ENCODE measurements around the gene BUD13.

BUD13 gene

GRCh38 chr11:116814502-116814901, 41.7 kb upstream of the BUD13 start:
- H3K4me3 ChIP-seq (ENCODE audit: low read depth, low read length), result no peak overlapping the region
- no peak overlapping the region for H3K4ac ChIP-seq (ENCODE audit: low read depth, low read length)
- DNase-seq, result no peak
- no peak overlapping the region for H4K91ac ChIP-seq (ENCODE audit: low read depth, low read length)
- no peak overlapping the region for H3K9ac ChIP-seq (ENCODE audit: low read length)
- no peak overlapping the region for H3K18ac ChIP-seq (ENCODE audit: low read length)
- H3K79me2 ChIP-seq (ENCODE audit: control insufficient read depth, insufficient read depth, low read length, poor library complexity), result no peaks in the 10 kb centered on the region
- H2AFZ ChIP-seq (ENCODE audit: insufficient read depth, low read length, poor library complexity), result no peak overlapping the region
- H2AK5ac ChIP-seq (ENCODE audit: low read length), result no peak overlapping the region
- no peaks in the 10 kb centered on the region for H3K4me1 ChIP-seq (ENCODE audit: control insufficient read depth in 1 of 2, insufficient read depth in 2 of 2, low read length in 2 of 2)
- H3K23ac ChIP-seq (ENCODE audit: low read length), result no peak overlapping the region
- H4K8ac ChIP-seq (ENCODE audit: low read depth, low read length), result no peak overlapping the region
- no peak overlapping the region for H4K12ac ChIP-seq (ENCODE audit: low read depth, low read length)
- H2BK12ac ChIP-seq (ENCODE audit: low read length), result no peak overlapping the region
- peaks cover under 1% of the 10 kb centered on the region for H3K9me3 ChIP-seq (ENCODE audit: insufficient read depth, low read depth, low read length)
- H2BK120ac ChIP-seq (ENCODE audit: insufficient read depth, low read length, poor library complexity), result no peak overlapping the region
- WGBS (ENCODE audit: extremely low coverage, insufficient coverage, insufficient read length), result no CpG with 5 or more reads among the region's 6 CpGs
- no peak overlapping the region for H2BK5ac ChIP-seq (ENCODE audit: low read depth, low read length, poor library complexity)
- no peak overlapping the region for H3K4me2 ChIP-seq (ENCODE audit: low read length)
- no peaks in the 10 kb centered on the region for H3K27me3 ChIP-seq (ENCODE audit: insufficient read depth, low read length)
- no peaks in the 10 kb centered on the region for H3K79me1 ChIP-seq (ENCODE audit: low read length)
- H3K36me3 ChIP-seq (ENCODE audit: control insufficient read depth in 1 of 2, insufficient read depth in 2 of 2, low read length in 2 of 2), result no peaks in the 10 kb centered on the region
- H3K14ac ChIP-seq (ENCODE audit: low read length), result no peak overlapping the region
- no peak overlapping the region for H3K27ac ChIP-seq (ENCODE audit: low read depth, low read length)

- H4K12ac ChIP-seq (ENCODE audit: low read depth, low read length), result no peak overlapping the region
- no peak overlapping the region for H3K18ac ChIP-seq (ENCODE audit: low read length)
- no peak overlapping the region for H2AFZ ChIP-seq (ENCODE audit: insufficient read depth, low read length, poor library complexity)
- no peak overlapping the region for H2BK5ac ChIP-seq (ENCODE audit: low read depth, low read length, poor library complexity)
- peaks cover under 1% of the 10 kb centered on the region for H3K9me3 ChIP-seq (ENCODE audit: insufficient read depth, low read depth, low read length)
- no peak overlapping the region for H3K4me3 ChIP-seq (ENCODE audit: low read depth, low read length)
- no peak overlapping the region for H3K23ac ChIP-seq (ENCODE audit: low read length)
- H3K27me3 ChIP-seq (ENCODE audit: insufficient read depth, low read length), result no peaks in the 10 kb centered on the region
- H4K91ac ChIP-seq (ENCODE audit: low read depth, low read length), result no peak overlapping the region
- no peaks in the 10 kb centered on the region for H3K79me1 ChIP-seq (ENCODE audit: low read length)
- peak; percentile 23 to 65 for DNase-seq
- H3K79me2 ChIP-seq (ENCODE audit: control insufficient read depth, insufficient read depth, low read length, poor library complexity), result no peaks in the 10 kb centered on the region
- no peak overlapping the region for H3K4me2 ChIP-seq (ENCODE audit: low read length)
- H4K8ac ChIP-seq (ENCODE audit: low read depth, low read length), result no peak overlapping the region
- no peak overlapping the region for H2BK12ac ChIP-seq (ENCODE audit: low read length)
- no peak overlapping the region for H2AK5ac ChIP-seq (ENCODE audit: low read length)
- H3K14ac ChIP-seq (ENCODE audit: low read length), result no peak overlapping the region
- no peaks in the 10 kb centered on the region for H3K4me1 ChIP-seq (ENCODE audit: control insufficient read depth in 1 of 2, insufficient read depth in 2 of 2, low read length in 2 of 2)
- H3K9ac ChIP-seq (ENCODE audit: low read length), result no peak overlapping the region
- no peak overlapping the region for H3K27ac ChIP-seq (ENCODE audit: low read depth, low read length)
- H3K4ac ChIP-seq (ENCODE audit: low read depth, low read length), result no peak overlapping the region
- no peaks in the 10 kb centered on the region for H3K36me3 ChIP-seq (ENCODE audit: control insufficient read depth in 1 of 2, insufficient read depth in 2 of 2, low read length in 2 of 2)
- no peak overlapping the region for H2BK120ac ChIP-seq (ENCODE audit: insufficient read depth, low read length, poor library complexity)
- no CpG with 5 or more reads among the region's 5 CpGs for WGBS (ENCODE audit: extremely low coverage, insufficient coverage, insufficient read length)
Observed at GRCh38 chr11:116813781-116814471, 41.1 kb upstream of the BUD13 start.

- Histone ChIP-seq H3K36me3 (ENCODE audit: control insufficient read depth in 1 of 2, insufficient read depth in 2 of 2, low read length in 2 of 2) (no peaks in the 10 kb centered on the region), H4K91ac (ENCODE audit: low read depth, low read length) (no peak overlapping the region), H4K12ac (ENCODE audit: low read depth, low read length) (no peak overlapping the region), H2AK5ac (ENCODE audit: low read length) (no peak overlapping the region), H2BK5ac (ENCODE audit: low read depth, low read length, poor library complexity) (no peak overlapping the region), H2BK12ac (ENCODE audit: low read length) (no peak overlapping the region), H3K27ac (ENCODE audit: low read depth, low read length) (no peak overlapping the region), H3K23ac (ENCODE audit: low read length) (no peak overlapping the region), H3K79me1 (ENCODE audit: low read length) (no peaks in the 10 kb centered on the region), H2BK120ac (ENCODE audit: insufficient read depth, low read length, poor library complexity) (no peak overlapping the region), H3K79me2 (ENCODE audit: control insufficient read depth, insufficient read depth, low read length, poor library complexity) (no peaks in the 10 kb centered on the region), H3K9me3 (ENCODE audit: insufficient read depth, low read depth, low read length) (peaks cover 2% of the 10 kb centered on the region), H3K4me1 (ENCODE audit: control insufficient read depth in 1 of 2, insufficient read depth in 2 of 2, low read length in 2 of 2) (no peaks in the 10 kb centered on the region), H4K8ac (ENCODE audit: low read depth, low read length) (no peak overlapping the region), H3K4me3 (ENCODE audit: low read depth, low read length) (no peak overlapping the region), H3K27me3 (ENCODE audit: insufficient read depth, low read length) (no peaks in the 10 kb centered on the region), H3K9ac (ENCODE audit: low read length) (no peak overlapping the region), H3K4ac (ENCODE audit: low read depth, low read length) (no peak overlapping the region), H3K18ac (ENCODE audit: low read length) (no peak overlapping the region), H3K4me2 (ENCODE audit: low read length) (no peak overlapping the region), H3K14ac (ENCODE audit: low read length) (no peak overlapping the region), H2AFZ (ENCODE audit: insufficient read depth, low read length, poor library complexity) (no peak overlapping the region)
- WGBS (ENCODE audit: extremely low coverage, insufficient coverage, insufficient read length), result no CpG with 5 or more reads among the region's 1 CpG
- no peak for DNase-seq
Observed at GRCh38 chr11:116813170-116813569, 40.4 kb upstream of the BUD13 start.

GRCh38 chr11:116812109-116812508, 39.3 kb upstream of the BUD13 start:
- Histone ChIP-seq H3K4ac (ENCODE audit: low read depth, low read length) (no peak overlapping the region), H2BK5ac (ENCODE audit: low read depth, low read length, poor library complexity) (no peak overlapping the region), H3K27me3 (ENCODE audit: insufficient read depth, low read length) (no peaks in the 10 kb centered on the region), H3K18ac (ENCODE audit: low read length) (no peak overlapping the region), H3K14ac (ENCODE audit: low read length) (no peak overlapping the region), H3K79me2 (ENCODE audit: control insufficient read depth, insufficient read depth, low read length, poor library complexity) (no peaks in the 10 kb centered on the region), H4K91ac (ENCODE audit: low read depth, low read length) (no peak overlapping the region), H3K36me3 (ENCODE audit: control insufficient read depth in 1 of 2, insufficient read depth in 2 of 2, low read length in 2 of 2) (no peaks in the 10 kb centered on the region), H3K9ac (ENCODE audit: low read length) (no peak overlapping the region), H2AFZ (ENCODE audit: insufficient read depth, low read length, poor library complexity) (no peak overlapping the region), H3K79me1 (ENCODE audit: low read length) (no peaks in the 10 kb centered on the region), H3K4me1 (ENCODE audit: control insufficient read depth in 1 of 2, insufficient read depth in 2 of 2, low read length in 2 of 2) (no peaks in the 10 kb centered on the region), H3K4me3 (ENCODE audit: low read depth, low read length) (no peak overlapping the region), H3K9me3 (ENCODE audit: insufficient read depth, low read depth, low read length) (peaks cover 2% of the 10 kb centered on the region), H4K12ac (ENCODE audit: low read depth, low read length) (no peak overlapping the region), H2BK120ac (ENCODE audit: insufficient read depth, low read length, poor library complexity) (no peak overlapping the region), H4K8ac (ENCODE audit: low read depth, low read length) (no peak overlapping the region), H3K23ac (ENCODE audit: low read length) (no peak overlapping the region), H2BK12ac (ENCODE audit: low read length) (no peak overlapping the region), H2AK5ac (ENCODE audit: low read length) (no peak overlapping the region), H3K27ac (ENCODE audit: low read depth, low read length) (no peak overlapping the region), H3K4me2 (ENCODE audit: low read length) (no peak overlapping the region)
- WGBS (ENCODE audit: extremely low coverage, insufficient coverage, insufficient read length), result no CpG with 5 or more reads among the region's 4 CpGs
- DNase-seq, result no peak

Measured in trophoblast cell (in vitro differentiated cells and primary cell).